Heart right ventricle (tissue), 16 donors: ENCODE results near the gene EIF3K. TPM values are rescaled to one million over a fixed set of nuclear protein-coding genes. Genes with fewer than 3 reads are reported as not detected.

ENCODE experiments used
- ATAC-seq, 8 donors: fragments of 200-7000 bp; cut with Tn5 transposase; one replicate each; pipeline ENCODE4 v1.9.1; 2020; ENCODE audit warnings: mild to moderate bottlenecking in 8 of 8, moderate library complexity in 8 of 8, moderate number of reproducible peaks in 1 of 8
- DNase-seq, 2 donors: peaks; one replicate each; pipeline ENCODE4 v3.0.0-alpha.2; 2020
- H3K27ac ChIP-seq, 10 donors: fragments of 200-600 bp; sonication (generic) in 2 of 10; one replicate each; pipeline versions ENCODE4 v1.5.0 to v1.8.0; 2020 to 2022; ENCODE audit warnings: mild to moderate bottlenecking in 3 of 10
- H3K27me3 ChIP-seq, 7 donors: fragments of 200-600 bp; one replicate each; pipeline ENCODE4 v1.8.0; 2021 to 2022; ENCODE audit warnings: mild to moderate bottlenecking in 2 of 7
- H3K36me3 ChIP-seq, 9 donors: fragments of 200-600 bp; sonication (generic) in 1 of 9; one replicate each; pipeline versions ENCODE4 v1.5.0 to v1.8.0; 2020 to 2022; ENCODE audit warnings: mild to moderate bottlenecking in 2 of 9
- H3K4me1 ChIP-seq, 9 donors: fragments of 200-600 bp; sonication (generic) in 1 of 9; one replicate each; pipeline versions ENCODE4 v1.5.0 to v1.8.0; 2020 to 2022; ENCODE audit warnings: mild to moderate bottlenecking in 4 of 9
- H3K4me3 ChIP-seq, 10 donors: fragments of 200-600 bp; sonication (generic) in 2 of 10; one replicate each; pipeline versions ENCODE4 v1.5.0 to v1.8.0; 2020 to 2022; ENCODE audit warnings: mild to moderate bottlenecking in 7 of 10, moderate library complexity in 2 of 10
- H3K9me3 ChIP-seq, 11 donors: fragments of 200-600 bp in 10 of 11; sonication (generic) in 2 of 11; one replicate each; pipeline versions ENCODE4 v1.5.0 to v1.8.0; 2013 to 2022; ENCODE audit warnings: mild to moderate bottlenecking in 2 of 11, control low read depth in 1 of 11, moderate library complexity in 1 of 11
- WGBS, 2 donors: extraction: QIAGEN DNeasy Blood & Tissue Kit; methylation state at CpG; one replicate each; pipeline ENCODE4 v1.1.7; 2013; ENCODE audit warnings: inconsistent platforms in 1 of 2; 5-methylcytosine and 5-hydroxymethylcytosine counted together
- intact Hi-C, 10 donors: fragments of 100-400 bp; cut with DNase I; formaldehyde crosslinking; loops; one replicate each; pipeline versions ENCODE4 v1.11.1 to v1.14.2; 2022
- polyA plus RNA-seq, 2 donors: library from polyadenylated mRNA; stranded (reverse); fragments of 200-250 nt; gene quantifications; one replicate each; pipeline ENCODE4 v1.2.3, GENCODE V29; 2013
- total RNA-seq, 10 donors: library from RNA; stranded (reverse); fragmentation: NEBNext Ultra II Directional in 3 of 10; extraction: Animal tissue kit (Norgen Biotek cat#: 25700) in 3 of 10; gene quantifications; one replicate each; pipeline versions ENCODE4 v1.2.1 to v1.2.4, GENCODE V29; 2021 to 2023
- TF ChIP-seq, protein P1 (sequence below), 9 donors: fragments of 200-600 bp; sonication (generic) in 2 of 9; IDR thresholded peaks; one replicate each; pipeline versions ENCODE4 v1.5.0 to v1.8.0; 2021 to 2022; ENCODE audit warnings: antibody characterized with exemption in 9 of 9, mild to moderate bottlenecking in 5 of 9, moderate library complexity in 1 of 9
- donor health status: Arrhythmogenic right ventricular cardiomyopathy.
- donor health status: ischemic (EF 13 %, LVEDD 7.1; RV severe dilation, severe dysfunction).
- donor health status: healthy with polysubstance abuse.
- donor health status: DM: no; HTN: yes; CAD: no.
- donor health status: DM: no; HTN: no; CAD: no.
- donor health status: ischemic (EF 25% LVEDD 6.9; RV normal size, moderate dysfunction).
- donor health status: ischemic (EF 25% LVEDD 5.7; RV mildly dilated, moderate dysfunction).
- donor health status: healthy.
- donor health status: DM: yes; HTN: yes; CAD: no.
- donor health status: Ischemic cardiomyopathy.
- donor health status: ischemic (EF 35%, LVEDD 5.7; RV mildly dilated, moderate dysfunction).
- donor health status: nonischemic (EF 11% LVEDD 7.7; RV severe dilation, severe dysfunction).
- donor health status: DM: yes; HTN: yes; CAD: no.
- donor health status: PGD.
- donor health status: ischemic (EF 29% LVEDD 5.4; RV normal size, mild dysfunction).
- donor health status: nonischemic (EF 23%, LVEDD 6.1; RV moderate dilation, normal function).

EIF3K gene
- total and polyA plus RNA-seq, 12 donors: 505 to 845 (median 631) TPM

- H3K27me3 ChIP-seq: no peaks in the 10 kb centered on the region
- peak overlapping the region; percentile 74 to 99 (median 86) for H3K4me3 ChIP-seq
- TF ChIP-seq, protein P1, sequence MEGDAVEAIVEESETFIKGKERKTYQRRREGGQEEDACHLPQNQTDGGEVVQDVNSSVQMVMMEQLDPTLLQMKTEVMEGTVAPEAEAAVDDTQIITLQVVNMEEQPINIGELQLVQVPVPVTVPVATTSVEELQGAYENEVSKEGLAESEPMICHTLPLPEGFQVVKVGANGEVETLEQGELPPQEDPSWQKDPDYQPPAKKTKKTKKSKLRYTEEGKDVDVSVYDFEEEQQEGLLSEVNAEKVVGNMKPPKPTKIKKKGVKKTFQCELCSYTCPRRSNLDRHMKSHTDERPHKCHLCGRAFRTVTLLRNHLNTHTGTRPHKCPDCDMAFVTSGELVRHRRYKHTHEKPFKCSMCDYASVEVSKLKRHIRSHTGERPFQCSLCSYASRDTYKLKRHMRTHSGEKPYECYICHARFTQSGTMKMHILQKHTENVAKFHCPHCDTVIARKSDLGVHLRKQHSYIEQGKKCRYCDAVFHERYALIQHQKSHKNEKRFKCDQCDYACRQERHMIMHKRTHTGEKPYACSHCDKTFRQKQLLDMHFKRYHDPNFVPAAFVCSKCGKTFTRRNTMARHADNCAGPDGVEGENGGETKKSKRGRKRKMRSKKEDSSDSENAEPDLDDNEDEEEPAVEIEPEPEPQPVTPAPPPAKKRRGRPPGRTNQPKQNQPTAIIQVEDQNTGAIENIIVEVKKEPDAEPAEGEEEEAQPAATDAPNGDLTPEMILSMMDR (IDR thresholded peaks at IDR 0.05): no peak
- H3K4me1 ChIP-seq: peaks cover 18 to 61% (median 57%) of the 10 kb centered on the region in 9 donors
- peak in 7 of 8 donors; percentile 2 to 39 (median 16) for ATAC-seq
- H3K27ac ChIP-seq: peak overlapping the region; percentile 77 to 99 (median 96)
- H3K9me3 ChIP-seq: no peaks in the 10 kb centered on the region
- WGBS, 2 donors: 2 to 6% methylated on average over 15 of the region's 15 CpGs
- DNase-seq: peak in 1 of 2 donors; percentile 29
- intact Hi-C loops: loop anchor here (2.0 to 10.0 kb wide), 13 partner anchors 43 to 283 kb away; partner anchors contain the start of genes ECH1 (in 3 of the 10), HNRNPL (in 1 of the 10), MRPS12 (in 1 of the 10) and SARS2 (in 1 of the 10)
- H3K36me3 ChIP-seq: peaks cover 0 to 7% (median 0%) of the 10 kb centered on the region in 9 donors
Observed at GRCh38 chr19:38649305-38650171, 30.6 kb downstream of the EIF3K start.

GRCh38 chr19:38650172-38650775, 31.3 kb downstream of the EIF3K start:
- TF ChIP-seq, protein P1 (IDR thresholded peaks at IDR 0.05): no peak
- Histone ChIP-seq H3K9me3 (no peaks in the 10 kb centered on the region), H3K4me1 (peaks cover 21 to 68% (median 64%) of the 10 kb centered on the region in 9 donors), H3K27ac (peak overlapping the region; percentile 77 to 99 (median 96)), H3K36me3 (peaks cover 0 to 11% (median 0%) of the 10 kb centered on the region in 9 donors), H3K27me3 (no peaks in the 10 kb centered on the region), H3K4me3 (peak overlapping the region; percentile 74 to 99 (median 86))
- peak in 3 of 8 donors; percentile 0 to 3 (median 3) for ATAC-seq
- intact Hi-C loops: loop anchor here in 6 of 10 donors (5.0 to 10.0 kb wide), 8 partner anchors 42 to 195 kb away; partner anchors contain the start of genes ECH1 (in 1 of the 6) and HNRNPL (in 1 of the 6)
- DNase-seq: no peak
- WGBS, 2 donors: 14 to 20% methylated on average over 8 of the region's 8 CpGs

DNA sequence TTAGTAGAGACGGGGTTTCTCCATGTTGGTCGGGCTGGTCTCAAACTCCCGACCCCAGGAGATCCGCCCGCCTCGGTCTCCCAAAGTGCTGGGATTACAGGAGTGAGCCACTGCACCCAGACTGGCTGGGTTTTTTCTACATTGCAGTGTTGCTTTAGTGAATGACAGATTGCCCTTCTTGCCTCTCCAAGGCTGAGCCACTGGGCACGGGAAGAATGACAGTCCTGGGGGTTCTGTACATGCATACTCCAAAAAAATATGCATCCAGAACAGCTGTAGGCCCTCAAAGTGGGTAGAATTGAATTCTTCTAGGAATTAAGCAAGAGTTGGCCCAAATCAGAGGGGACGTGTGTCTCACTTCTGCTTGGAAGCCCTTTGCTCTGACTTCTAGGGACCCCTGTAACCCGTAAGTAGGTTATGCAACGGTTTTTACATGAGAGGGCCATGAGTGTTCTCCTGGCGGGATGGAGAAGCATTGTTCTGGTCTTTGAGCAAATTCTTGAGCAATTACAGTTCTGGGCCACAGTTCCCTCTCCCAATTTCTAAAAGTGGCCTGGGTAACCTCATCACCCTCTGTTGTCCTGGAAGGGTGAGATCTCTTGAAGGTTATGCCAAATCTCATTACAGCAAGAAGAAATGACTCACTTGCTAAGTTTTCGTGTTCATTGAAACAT, 32.1 kb downstream of the EIF3K start:
- WGBS, 2 donors: 38% methylated on average over 12 of the region's 12 CpGs
- Histone ChIP-seq H3K27me3 (no peaks in the 10 kb centered on the region), H3K4me3 (peak overlapping the region; percentile 74 to 99 (median 86)), H3K27ac (peak overlapping the region; percentile 77 to 99 (median 96)), H3K9me3 (no peaks in the 10 kb centered on the region), H3K36me3 (peaks cover 0 to 19% (median 0%) of the 10 kb centered on the region in 9 donors), H3K4me1 (peaks cover 26 to 76% (median 72%) of the 10 kb centered on the region in 9 donors)
- TF ChIP-seq, protein P1 (IDR thresholded peaks at IDR 0.05): no peak
- DNase-seq (no peak), ATAC-seq (peak in 4 of 8 donors; percentile 0 to 50 (median 4))
- intact Hi-C loops: loop anchor here in 6 of 10 donors (5.0 to 10.0 kb wide), 8 partner anchors 41 to 194 kb away; partner anchors contain the start of genes ECH1 (in 1 of the 6) and HNRNPL (in 1 of the 6)
